Inferior parietal cortex (tissue), 1 donor: ENCODE measurements around the gene RPP25.
"Not testable (repeated sequence)": the region's sequence is repeated elsewhere in the genome, so short reads cannot be mapped to it uniquely, and the experiment has no call there.

Experiments used
- DNase-seq: peaks from one replicate; pipeline ENCODE4 v3.0.0-alpha.2; 2016; ENCODE audit errors: extremely low spot score

RPP25 gene

DNA sequence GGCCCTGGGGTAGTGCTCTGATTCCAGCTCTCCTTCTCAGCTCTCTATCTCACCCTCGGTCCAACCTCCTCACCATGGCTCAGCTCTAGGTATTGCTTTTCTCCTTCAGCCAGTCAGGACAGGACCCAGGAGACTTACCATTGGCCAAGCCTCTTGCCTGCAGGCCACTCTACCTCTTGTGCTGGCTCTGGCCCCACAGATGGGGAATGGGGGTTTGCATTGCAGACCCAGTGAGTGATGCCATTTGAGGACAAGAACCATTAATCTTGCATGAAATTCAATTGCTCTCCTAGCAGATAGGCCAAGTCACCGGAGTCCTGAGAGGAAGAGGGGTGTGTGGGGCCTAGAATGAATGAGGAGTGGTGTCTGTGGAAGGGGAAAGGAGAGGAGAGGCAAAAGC lies 6.1 kb upstream of the RPP25 start:
- no peak for DNase-seq

- DNase-seq, result no peak
These were observed 5.6 kb upstream of the RPP25 start for GRCh38 chr15:74962219-74962618.

- DNase-seq, result no peak
These were observed 5.0 kb upstream of the RPP25 start for GRCh38 chr15:74961616-74962015.

- no peak for DNase-seq
These were observed 4.5 kb upstream of the RPP25 start for GRCh38 chr15:74960995-74961588.

GRCh38 chr15:74960286-74960685 lies 3.7 kb upstream of the RPP25 start:
- no peak for DNase-seq

DNA sequence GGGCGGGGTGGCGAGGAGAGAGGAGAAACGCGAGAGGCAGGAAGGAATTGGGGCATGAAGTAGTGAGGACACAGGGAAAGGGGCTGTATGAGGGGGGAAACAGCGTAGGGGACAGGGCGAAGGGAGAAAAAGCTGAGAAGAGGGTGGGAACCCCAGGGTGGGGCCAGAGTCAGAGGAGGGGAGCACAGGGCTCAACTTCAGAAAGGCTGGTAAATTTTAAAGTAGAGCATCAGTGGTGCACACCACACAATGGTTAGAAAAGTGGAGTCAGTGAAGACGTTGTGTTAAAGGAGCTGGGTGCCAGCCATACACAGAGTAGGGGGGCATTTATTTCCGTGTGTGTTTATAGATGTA lies 3.0 kb upstream of the RPP25 start:
- no peak for DNase-seq

DNA sequence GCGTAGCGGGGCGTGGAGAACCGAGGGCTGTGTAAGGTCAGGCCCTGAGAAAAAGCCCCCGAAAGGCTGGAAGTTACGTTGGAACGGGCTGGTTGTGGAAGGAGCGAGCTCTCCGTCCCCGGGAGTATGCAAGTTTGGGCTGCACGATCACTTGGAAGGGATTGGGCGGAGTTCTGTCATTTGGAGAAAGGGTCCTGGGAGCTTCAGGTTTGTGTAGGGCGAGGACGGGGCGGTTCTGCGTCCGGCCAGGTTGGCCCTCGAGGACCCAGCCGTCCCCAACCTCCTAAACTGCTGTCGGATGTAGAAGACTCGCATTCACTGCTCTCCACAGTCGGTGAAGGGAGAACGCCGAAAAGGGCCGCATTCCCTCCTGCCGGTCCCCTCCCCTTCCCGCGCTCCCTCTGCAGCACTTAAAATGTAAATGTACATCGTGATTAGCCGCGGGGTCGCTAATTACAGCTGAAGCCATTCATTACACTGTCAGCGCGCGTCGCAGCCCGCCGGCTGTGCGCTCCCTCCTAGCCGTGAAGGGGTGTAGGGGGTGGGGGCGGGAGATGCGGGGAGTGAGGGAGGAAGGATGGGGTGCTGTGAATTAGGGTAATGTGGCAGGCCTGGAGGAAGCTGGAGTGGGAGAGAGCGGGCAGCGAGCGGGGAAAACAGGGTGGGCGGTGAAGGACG lies 2.5 kb upstream of the RPP25 start:
- no peak for DNase-seq

- no peak for DNase-seq
These were observed 1.8 kb upstream of the RPP25 start for GRCh38 chr15:74958320-74958907.

DNA sequence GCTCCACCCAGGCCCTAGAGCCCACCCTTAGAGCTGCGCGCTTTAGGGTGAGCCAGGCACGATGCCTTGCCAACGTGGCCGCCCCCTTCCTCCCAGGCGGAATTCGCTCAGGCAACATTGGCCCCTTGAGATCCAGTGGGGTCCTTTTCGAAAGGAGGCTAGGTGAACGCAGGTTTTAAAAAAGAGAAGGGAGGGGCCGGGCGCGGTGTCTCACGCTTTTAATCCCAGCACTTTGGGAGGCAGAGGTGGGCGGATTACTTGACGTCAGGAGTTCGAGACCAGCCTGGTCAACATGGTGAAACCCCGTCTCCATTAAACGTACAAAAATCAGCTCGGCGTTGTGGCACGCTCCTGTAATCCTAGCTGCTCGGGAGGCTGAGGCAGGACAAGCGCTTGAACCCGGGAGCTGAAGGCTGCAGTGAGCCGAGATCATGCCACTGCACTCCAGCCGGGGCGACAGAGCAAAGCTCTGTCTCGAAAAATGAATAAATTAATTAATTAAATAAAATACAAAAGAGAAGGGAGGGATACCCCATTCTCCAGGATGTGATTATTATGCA lies 984 bp upstream of the RPP25 start:
- DNase-seq, result no peak

DNA sequence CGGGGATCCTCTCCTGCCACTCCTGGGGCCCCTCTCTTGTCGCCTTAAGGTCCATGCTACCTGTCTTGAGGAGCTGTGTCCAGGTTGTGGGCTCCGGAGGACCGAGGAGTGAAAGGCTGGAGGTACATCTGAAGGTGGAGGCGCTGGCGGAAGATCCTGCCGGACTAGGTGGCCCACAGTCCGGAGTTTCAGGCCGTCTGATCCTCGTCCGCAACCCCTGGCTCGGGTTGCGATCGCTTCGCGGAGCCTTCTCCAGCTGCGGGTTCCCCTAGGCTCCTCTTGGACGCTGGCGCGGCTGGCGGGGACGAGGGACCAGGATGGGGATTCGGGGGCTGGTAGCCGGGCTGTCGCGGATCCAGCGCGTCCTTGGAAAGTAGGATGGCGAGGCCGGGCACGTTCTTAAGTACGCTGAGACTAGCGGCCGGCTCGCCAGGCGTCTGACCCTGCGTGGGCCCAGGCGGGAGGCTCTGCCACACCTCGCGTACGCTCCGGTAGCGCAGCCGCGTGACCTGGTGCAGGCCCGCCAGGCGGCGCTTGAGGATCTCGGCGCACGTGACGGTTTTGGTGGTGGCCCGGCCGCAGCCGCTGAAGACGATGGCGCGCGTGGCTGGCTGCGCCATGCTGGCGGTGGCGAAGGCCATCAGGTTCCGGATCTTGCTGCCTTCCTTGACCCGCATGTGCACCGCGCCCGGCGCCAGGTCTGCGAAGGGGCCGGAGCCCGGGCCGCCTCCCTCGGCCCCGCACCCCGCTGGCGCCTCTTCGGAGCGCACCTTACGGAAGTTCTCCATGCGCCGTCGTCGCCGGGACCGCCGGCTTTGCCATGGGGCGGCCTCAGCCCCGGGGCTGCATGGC lies 550 bp downstream of the RPP25 start:
- peak; percentile 41 for DNase-seq

- DNase-seq, result no peak
These were observed 1.6 kb downstream of the RPP25 start for GRCh38 chr15:74955017-74955416.

GRCh38 chr15:74954515-74954914 lies 2.1 kb downstream of the RPP25 start:
- DNase-seq, result no peak

DNA sequence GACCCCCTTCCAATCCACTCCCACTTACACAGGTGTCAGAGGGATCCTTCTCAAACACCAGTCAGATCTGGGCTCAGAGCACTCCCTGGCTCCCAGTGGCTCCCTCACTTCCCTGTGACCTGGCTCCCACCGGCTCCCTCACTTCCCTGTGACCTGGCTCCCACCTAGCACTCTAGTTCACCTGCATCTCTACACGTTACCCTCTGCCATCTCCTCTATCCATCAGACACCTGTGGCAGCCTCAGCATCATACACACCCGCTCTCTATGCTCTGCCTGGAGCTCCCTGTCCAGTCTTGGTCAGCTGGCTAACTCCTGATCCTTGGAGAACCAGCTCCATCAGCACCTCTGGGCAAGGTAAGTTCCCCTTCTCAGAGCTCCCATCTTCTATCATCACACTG lies 5.6 kb downstream of the RPP25 start:
- no peak for DNase-seq

DNA sequence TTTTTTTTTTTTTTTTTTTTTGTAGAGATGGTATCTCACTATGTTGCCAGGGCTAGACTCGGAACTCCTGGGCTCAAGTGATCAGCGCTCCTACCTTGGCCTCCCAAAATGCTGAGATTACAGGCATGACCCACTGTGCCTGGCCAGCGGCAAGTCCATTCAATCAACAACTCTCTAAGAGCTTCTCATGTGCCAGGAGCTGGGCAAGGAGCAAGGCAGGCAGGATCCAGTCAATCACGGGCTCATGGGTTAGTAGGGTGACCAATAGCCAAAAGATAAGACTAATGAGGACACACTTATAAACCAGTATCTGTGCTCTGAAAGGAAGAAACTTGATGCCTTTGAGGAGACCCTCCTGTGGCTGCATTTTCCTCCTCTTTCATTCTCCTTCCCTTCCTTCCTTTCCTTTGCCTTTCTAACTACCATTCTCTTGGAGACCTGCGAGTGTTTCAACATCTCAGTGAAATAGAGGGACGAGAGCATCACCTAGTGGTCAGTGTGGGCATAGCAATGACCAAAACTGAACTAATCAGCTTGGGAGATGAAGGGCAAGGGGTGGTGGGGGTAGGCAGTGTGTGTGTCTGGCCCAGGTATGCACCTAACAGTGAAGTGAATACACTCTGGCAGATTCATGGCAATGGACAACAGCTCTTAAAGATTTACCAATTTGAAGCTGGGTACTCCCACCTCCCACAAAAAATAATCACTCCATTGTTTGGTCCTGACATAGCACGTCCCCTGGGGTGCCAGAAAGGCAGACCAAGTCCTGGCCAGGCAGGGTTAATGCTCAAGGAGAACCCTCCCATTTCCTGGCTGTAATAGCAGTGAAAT lies 6.3 kb downstream of the RPP25 start:
- peak; percentile 95 for DNase-seq

DNA sequence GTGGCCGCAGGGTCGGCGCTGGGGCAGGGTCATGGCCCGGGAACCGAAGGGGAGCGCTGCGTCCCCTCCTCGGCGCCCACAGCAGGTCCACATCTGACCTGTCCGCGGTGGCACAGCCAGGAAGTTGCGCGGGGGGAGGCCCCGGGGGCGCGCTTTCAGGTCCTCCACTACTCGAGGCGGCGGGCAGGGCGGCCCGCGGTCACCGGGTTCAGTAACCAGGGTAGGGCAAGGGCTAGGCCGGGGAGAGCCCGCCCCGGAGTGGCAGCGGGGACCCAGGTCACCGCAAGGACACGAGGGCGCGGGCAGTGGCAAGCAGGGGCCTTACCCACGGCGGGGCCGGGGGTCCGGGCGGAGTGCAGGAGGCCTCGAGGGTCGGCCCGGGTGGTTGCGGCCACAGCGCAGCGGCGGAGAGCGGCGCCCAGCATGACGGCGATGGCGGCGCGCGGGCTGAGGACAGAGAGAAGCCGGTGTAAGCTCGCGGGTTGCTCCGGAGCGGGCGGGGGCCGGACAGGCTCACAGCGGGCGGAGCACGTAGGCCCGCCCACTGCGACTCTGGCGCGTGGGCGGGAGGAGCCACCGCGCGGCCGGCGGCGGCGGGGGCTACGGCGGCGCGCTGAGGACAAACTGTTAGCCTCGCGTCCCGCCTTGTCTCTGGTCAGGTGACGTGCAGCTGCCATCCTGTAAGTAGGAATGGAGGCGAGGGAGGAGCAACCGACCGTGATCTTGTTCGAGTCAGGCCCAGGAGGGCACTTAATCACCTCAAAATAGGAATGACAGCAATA lies 18.8 kb downstream of the RPP25 start, which contains the start of gene COX5A:
Gene COX5A (minus strand): TSS at position 484 of the 782 bp plus-strand sequence. CDS start 59 bp downstream, at position 425.
- peak; percentile 93 for DNase-seq

DNA sequence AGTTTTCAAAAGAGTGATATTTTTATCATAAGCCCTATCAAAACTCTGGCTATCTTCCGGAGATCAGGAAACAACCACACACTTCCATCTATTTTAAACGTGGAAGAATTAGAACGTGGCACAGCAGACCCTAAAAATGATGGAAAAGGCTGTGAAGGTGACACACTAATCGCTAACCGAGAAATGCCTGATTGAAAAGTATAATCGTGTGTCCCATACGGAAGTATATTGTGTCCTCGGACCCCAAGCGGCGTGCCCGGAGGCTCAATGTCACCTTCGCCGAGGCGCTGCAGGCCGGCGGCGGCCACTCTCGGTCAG lies 19.3 kb downstream of the RPP25 start:
- DNase-seq, result peak; percentile 29

DNA sequence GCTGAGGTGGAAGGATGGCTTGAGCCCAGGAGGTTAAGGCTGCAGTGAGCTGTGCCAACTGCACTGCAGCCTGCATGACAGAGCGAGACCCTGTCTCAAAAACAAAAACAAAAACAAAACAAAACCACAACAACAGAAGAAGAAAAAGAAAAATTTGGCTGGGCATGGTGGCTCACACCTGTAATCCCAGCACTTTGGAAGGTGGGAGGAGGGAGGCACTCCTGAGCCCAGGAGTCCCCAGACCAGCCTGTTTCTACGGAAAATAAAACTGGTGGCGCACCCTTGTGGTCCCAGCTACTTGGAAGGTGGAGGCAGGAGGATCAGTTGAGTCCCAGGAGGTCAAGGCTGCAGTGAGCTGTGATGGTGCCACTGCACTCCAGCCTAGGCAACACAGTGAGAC lies 21.4 kb downstream of the RPP25 start:
- not testable (repeated sequence) for DNase-seq

- no peak for DNase-seq
These were observed 23.0 kb downstream of the RPP25 start for GRCh38 chr15:74933573-74933972.

- no peak for DNase-seq
These were observed 27.8 kb downstream of the RPP25 start for GRCh38 chr15:74928771-74929198.

- DNase-seq, result no peak
These were observed 32.0 kb downstream of the RPP25 start for GRCh38 chr15:74924525-74924924.

GRCh38 chr15:74920456-74920855 lies 36.1 kb downstream of the RPP25 start:
- no peak for DNase-seq
